GM21619 (cell line): Measurements from ENCODE around the gene TMEM39B.
"Not testable (repeated sequence)": the region's sequence is repeated elsewhere in the genome, so short reads cannot be mapped to it uniquely, and the experiment has no call there.

ENCODE experiments used
- ATAC-seq: cut with Tn5 transposase; IDR thresholded peaks from one replicate; pipeline ENCODE4 v1.9.1; 2021; ENCODE audit not compliant: unreplicated experiment

The TMEM39B gene

GRCh38 chr1:32068957-32069588 lies 3.7 kb upstream of the TMEM39B start:
- ATAC-seq: no peak

DNA sequence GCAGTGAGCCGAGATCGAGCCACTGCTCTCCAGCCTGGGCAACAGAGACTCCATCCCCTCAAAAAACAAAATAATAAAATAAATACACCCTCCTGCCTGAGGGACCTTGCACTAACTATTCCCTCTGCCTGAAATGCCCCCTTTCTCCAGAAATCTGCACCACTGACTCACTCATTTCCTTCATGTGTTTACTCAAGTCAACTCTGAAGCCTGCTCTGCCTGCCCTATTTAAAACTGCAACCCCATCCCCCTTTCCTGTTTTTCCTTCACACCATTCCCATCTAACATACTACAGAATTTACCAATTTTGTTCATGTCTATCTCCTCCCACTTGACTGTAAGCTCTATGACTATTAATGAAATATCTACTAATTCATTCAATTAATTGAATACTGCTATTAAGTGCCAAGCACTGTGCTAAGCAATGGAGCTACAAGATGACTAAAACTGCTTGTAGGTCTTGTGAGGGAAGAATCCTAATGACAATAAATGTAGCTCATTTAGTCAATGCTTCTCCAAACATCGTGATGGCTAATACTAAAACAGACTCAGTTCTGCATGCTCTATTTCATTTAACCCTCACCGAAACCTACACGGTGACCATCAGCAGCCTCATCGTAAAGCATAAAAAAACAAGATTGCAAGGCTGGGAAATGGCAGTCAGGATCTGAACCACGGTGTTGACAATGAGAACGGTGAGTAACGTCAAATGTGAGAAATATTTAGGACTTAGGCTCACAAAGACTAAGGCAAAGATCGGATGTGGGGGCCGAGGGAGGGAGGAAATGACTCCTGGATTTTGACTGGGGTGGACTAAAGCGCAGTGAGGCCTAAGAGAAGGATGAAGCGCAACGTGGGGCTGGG lies 749 bp upstream of the TMEM39B start:
- ATAC-seq: no peak

- ATAC-seq: no peak
These were observed 825 bp downstream of the TMEM39B start for GRCh38 chr1:32073299-32074229.

GRCh38 chr1:32074841-32075240 lies 2.1 kb downstream of the TMEM39B start:
- no peak for ATAC-seq

DNA sequence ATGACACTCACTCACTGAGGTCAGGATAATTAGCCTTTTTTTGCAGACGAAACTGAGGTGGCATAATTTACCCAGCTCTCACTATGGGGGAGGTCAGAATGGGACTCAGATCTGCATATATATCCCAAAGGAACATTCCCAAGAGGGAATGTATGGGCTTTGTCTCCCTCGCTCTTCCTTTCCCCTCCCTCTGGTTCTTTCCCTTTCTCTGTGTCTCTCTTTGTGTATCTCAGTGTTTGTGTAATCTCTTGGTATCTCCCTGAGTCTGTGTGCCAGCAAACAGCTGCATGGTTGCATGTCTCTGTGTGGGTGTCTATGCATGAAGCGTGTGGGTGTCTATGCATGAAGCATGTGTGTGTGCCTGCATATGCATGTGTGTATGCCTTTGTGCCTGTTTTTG lies 4.7 kb downstream of the TMEM39B start:
- no peak for ATAC-seq

DNA sequence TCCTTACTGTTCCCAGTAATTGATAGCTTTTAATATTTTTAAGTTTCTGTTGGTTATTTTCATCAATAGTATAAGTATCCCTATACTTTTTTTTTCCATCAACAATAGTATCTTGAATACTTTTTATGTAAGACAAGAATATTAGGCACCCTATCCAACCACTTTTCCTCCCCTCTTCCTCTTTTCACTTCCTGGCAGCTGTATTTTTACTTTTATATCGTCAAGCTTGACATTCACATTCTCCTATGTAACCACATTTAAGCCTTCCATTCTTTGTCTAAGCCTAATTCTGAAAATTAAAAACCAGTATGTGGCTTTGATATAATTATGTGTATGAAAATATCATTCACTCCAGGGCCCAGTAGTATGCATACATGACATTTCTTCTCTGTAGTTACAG lies 9.3 kb downstream of the TMEM39B start:
- ATAC-seq: no peak

- not testable (repeated sequence) for ATAC-seq
These were observed 13.6 kb downstream of the TMEM39B start for GRCh38 chr1:32086381-32086780.

DNA sequence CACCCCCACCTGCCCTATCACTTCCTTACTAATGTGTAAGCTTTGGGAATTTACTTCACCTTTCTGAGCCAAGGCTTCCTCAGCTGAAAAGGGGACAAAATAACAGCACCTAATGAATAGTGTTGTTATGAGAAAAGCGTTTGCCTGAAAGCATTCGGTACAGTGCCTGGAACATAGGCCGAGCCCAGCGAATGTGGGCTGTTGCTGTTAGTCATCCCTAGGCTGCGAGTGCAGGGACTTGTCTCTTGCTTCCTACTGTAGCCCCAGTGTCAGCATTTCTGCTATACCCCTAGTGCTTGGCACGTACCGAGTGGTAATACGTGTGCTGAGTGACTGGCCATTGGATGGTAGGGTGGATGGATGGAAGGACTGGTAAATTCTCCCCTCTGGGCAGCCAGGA lies 18.4 kb downstream of the TMEM39B start:
- ATAC-seq: no peak

DNA sequence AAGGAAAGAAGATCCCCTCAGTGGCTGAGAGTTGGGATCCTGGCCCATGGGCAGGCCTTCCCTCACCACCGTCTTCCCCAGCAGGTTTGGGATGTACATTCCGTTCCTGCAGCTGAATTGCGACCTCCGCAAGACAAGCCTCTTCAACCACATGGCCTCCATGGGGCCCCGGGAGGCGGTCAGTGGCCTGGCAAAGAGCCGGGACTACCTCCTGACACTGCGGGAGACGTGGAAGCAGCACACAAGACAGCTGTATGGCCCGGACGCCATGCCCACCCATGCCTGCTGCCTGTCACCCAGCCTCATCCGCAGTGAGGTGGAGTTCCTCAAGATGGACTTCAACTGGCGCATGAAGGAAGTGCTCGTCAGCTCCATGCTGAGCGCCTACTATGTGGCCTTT lies 18.9 kb downstream of the TMEM39B start:
- no peak for ATAC-seq

DNA sequence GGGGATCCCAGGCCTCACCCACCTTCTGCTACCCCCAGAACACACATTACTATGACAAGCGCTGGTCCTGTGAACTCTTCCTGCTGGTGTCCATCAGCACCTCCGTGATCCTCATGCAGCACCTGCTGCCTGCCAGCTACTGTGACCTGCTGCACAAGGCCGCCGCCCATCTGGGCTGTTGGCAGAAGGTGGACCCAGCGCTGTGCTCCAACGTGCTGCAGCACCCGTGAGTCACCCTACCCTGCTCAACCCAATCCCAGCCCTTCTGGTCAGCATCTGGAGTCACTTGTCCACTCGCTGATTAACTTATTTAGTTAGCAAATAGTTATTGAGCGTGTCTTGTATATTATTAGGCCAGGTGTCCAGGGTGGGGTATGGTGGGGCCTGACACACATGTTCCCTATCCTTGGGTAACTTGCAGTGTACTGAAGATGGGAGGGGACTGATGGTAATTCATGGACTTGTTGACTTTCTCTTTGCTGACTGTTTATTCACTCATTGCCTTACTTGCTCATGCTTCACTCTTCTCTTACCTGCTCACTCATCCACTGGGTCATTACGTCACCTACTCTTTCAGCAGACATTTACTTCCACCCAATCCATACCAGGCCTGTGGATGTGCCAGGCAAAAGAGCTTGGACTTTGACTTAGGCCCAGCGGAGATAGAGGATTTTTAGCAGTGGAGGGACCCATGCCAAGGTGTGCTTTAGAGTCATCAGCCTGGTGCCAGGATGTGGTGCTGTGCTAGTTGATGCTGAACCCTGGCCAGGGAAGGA lies 22.2 kb downstream of the TMEM39B start:
- no peak for ATAC-seq

- ATAC-seq: no peak
These were observed 26.7 kb downstream of the TMEM39B start for GRCh38 chr1:32099426-32099825.

DNA sequence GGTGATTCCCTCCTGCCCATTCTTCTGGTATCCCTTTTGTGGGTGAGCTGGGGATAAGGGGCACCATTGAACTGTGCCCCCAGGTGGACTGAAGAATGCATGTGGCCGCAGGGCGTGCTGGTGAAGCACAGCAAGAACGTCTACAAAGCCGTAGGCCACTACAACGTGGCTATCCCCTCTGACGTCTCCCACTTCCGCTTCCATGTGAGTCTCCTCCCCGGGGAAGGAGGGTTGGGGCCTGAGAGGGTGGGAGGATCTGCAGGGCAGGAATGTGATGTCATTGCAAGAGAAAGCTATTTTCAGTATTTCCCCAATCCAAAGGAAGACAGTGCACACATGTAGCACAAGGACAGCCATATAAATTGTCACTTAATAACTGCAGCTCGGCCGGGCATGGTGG lies 27.6 kb downstream of the TMEM39B start:
- no peak for ATAC-seq

DNA sequence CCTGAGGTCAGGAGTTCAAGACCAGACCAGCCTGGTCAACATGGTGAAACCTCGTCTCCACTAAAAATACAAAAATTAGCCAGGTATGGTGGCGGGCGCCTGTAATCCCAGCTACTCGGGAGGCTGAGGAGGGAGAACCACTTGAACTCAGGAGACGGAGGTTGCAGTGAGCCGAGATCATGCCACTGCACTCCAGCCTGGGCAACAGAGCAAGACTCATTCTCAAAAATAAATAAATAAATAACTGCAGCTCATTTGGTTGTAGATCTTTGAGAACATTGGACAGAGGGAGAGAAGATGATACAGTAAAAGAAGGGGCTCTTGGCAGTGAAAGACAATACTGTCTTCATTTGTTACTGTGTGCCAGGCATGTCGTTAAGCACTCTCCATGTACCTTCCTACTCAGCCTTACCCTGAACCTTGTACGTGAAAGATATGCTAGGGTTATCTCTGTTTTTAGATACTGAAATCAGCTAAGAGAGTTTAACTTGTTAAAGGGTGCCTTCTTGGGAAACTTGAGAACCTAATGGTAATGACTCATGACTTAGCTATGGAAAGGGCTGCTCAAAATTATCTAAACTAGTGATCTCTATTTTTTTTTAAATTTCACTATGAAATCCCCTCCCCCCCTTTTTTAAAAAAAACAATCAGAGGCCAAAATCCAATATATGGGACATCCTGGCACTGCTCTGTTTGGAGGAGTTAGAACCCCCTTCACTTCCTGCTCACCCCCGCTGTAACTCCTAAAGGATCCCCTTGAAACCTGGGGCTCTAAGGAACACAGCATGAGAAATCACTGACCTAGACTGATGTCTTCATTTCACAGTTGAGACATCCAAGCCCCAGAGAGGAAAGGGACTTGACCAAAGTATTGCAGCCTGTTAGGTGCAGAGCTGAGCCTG lies 28.3 kb downstream of the TMEM39B start:
- ATAC-seq: no peak

GRCh38 chr1:32104127-32104526 lies 31.4 kb downstream of the TMEM39B start:
- ATAC-seq: no peak

- no peak for ATAC-seq
These were observed 32.6 kb downstream of the TMEM39B start for GRCh38 chr1:32105338-32105737.

DNA sequence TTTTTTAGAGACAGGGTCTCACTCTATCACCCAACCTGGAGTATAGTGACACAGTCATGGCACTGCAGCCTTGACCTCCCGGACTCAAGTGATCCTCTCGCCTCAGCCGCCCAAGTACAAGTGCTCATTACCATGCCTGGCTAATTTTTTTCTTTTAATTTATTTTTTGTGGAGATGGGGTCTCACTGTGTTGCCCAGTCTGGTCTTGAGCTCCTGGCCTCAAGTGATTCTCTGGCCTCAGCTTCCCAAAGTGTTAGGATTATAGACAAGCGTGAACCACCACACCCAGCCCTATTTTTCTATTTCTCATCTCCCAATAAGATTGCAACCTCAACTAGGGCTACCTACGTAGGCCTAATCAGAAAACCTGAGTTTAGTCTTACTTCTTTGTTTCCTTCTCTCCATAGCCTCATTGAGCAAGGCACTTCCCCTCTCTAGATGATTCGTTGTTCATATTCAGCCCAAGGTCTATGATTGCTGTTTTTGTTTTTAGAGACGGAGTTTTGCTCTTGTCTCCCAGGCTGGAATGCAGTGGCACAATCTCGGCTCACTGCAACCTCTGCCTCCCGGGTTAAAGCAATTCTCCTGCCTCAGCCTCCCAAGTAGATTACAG lies 34.0 kb downstream of the TMEM39B start:
- no peak for ATAC-seq

GRCh38 chr1:32107742-32108661 lies 35.3 kb downstream of the TMEM39B start, which contains the start of gene KPNA6:
Gene KPNA6, plus strand, starts transcription at chr1:32108056. Its CDS starts 75 bp downstream, at chr1:32108131.
- ATAC-seq: no peak

DNA sequence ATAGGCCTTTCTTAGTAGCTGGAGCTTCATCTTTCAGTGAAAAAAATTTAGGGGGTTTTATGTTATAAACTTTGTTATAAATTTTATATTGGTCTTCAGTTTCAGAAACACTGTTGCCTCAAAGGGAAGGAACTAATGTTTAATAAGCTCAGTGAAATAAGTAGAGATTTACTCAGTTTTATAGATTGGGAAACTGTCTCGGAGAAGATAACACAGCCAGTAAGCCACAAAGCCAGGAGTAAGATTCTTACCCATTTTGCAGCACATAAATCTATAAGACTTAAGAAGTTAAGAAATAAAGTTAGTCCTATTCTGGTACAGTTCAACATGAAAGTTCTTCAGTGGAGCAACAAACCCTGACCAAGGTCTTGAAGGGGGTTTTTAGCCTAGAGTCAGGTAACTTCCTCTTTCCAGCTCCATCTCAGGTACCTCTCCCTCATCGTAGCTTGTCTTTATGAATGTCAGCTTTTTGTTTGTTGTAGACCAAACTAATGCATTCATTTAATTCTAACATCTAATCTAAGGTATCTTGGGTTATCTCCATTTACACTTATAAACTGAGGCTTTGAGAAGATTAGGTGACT lies 38.4 kb downstream of the TMEM39B start:
- ATAC-seq: no peak
